Measurements from ENCODE around the gene CGNL1.

The CGNL1 gene

DNA sequence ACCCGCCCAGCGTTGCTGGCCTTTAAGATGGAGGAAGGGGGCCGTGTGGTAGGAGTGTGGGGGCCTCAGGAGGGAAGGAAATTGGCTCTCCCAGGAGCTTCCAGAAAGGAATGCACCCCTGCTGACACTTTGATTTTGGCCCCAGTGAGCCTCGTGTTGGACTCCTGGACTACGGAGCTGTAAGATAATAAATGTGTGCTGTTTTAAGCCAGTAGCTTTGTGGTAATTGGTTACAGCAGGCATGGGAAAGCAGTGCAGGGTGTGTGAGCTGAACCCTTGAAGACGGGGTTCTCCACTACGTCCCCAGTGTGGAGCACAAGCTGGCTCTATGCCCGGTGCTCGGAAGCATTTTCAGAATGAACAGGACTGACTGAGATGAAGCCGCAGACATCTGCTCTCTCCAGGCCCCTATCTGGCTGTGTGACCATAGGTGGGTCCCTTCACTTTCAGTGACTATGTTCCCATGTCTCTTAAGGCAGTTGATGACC lies 22.9 kb upstream of the CGNL1 start:
- no peaks in the 10 kb centered on the region for H3K9me3 ChIP-seq (replicated peaks; ENCODE audit: insufficient read depth, low read length)
- no peak overlapping the region for H3K4me3 ChIP-seq (ENCODE audit: low read length)
- H3K36me3 ChIP-seq (replicated peaks; ENCODE audit: insufficient read depth, low read length): no peaks in the 10 kb centered on the region
- no peak for TF ChIP-seq EZH2 (optimal IDR thresholded peaks at IDR 0.05; ENCODE audit: low read depth, low read length)
- TF ChIP-seq, protein P1, sequence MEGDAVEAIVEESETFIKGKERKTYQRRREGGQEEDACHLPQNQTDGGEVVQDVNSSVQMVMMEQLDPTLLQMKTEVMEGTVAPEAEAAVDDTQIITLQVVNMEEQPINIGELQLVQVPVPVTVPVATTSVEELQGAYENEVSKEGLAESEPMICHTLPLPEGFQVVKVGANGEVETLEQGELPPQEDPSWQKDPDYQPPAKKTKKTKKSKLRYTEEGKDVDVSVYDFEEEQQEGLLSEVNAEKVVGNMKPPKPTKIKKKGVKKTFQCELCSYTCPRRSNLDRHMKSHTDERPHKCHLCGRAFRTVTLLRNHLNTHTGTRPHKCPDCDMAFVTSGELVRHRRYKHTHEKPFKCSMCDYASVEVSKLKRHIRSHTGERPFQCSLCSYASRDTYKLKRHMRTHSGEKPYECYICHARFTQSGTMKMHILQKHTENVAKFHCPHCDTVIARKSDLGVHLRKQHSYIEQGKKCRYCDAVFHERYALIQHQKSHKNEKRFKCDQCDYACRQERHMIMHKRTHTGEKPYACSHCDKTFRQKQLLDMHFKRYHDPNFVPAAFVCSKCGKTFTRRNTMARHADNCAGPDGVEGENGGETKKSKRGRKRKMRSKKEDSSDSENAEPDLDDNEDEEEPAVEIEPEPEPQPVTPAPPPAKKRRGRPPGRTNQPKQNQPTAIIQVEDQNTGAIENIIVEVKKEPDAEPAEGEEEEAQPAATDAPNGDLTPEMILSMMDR (IDR thresholded peaks at IDR 0.05; ENCODE audit: low read length): no peak
- TF ChIP-seq EZH2phosphoT487 (IDR thresholded peaks at IDR 0.05; ENCODE audit: low read length): no peak
- no peak overlapping the region for H3K27ac ChIP-seq (ENCODE audit: low read length)
- H3K9me2 ChIP-seq (replicated peaks; ENCODE audit: insufficient read depth, low read length): no peaks in the 10 kb centered on the region
- H3K4me1 ChIP-seq (ENCODE audit: low read length): no peaks in the 10 kb centered on the region
- H3K4me2 ChIP-seq (ENCODE audit: low read depth, low read length): no peak overlapping the region
- H3K79me2 ChIP-seq (ENCODE audit: low read length): no peaks in the 10 kb centered on the region
- no peak for DNase-seq
- no peaks in the 10 kb centered on the region for H3K27me3 ChIP-seq (replicated peaks; ENCODE audit: insufficient read depth, low read length)
- H3F3A ChIP-seq (ENCODE audit: insufficient read depth, low read length): no peaks in the 10 kb centered on the region
- H4K20me1 ChIP-seq (ENCODE audit: insufficient read depth, low read length): no peaks in the 10 kb centered on the region
- H2AFZ ChIP-seq (ENCODE audit: low read length): no peak overlapping the region
- H3K9ac ChIP-seq (ENCODE audit: low read length): no peak overlapping the region

DNA sequence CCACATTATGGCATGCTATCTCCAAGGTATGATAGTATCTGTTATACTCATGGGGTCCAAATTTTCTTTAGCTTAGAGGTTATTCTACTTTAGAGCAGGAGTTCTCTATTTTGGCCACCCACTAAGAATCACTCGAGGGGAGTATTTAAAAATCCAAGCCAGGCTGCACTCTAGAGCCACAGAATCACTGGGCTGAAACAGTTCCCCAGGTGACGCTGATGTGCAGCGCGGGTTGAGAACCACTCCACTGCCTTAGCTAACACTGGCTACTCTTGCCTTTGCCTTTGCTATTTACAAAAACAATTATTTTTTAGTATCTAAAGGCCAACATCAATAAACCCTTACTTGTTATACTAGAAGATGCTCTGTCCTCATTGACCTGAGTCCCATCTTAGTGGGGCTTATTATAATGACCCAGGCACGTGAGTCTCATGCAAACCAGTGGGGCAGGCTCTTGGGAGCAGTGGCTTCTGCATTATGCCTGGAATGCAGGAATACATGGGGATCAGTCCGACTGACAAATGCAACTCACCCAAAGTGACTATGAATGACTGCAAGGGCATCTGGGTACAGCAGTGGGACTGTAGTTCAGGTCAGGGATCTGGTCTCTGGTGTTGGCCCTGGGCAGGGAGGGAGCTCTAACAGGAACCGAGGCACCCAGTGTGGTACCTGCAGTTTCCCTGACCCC lies 21.7 kb upstream of the CGNL1 start:
- Histone ChIP-seq H3K36me3 (replicated peaks; ENCODE audit: insufficient read depth, low read length) (no peaks in the 10 kb centered on the region), H3K9me2 (replicated peaks; ENCODE audit: insufficient read depth, low read length) (no peaks in the 10 kb centered on the region), H3K27me3 (replicated peaks; ENCODE audit: insufficient read depth, low read length) (no peaks in the 10 kb centered on the region), H2AFZ (ENCODE audit: low read length) (no peak overlapping the region), H3K4me2 (ENCODE audit: low read depth, low read length) (no peak overlapping the region), H3K4me1 (ENCODE audit: low read length) (no peaks in the 10 kb centered on the region), H3K9me3 (replicated peaks; ENCODE audit: insufficient read depth, low read length) (no peaks in the 10 kb centered on the region), H3K27ac (ENCODE audit: low read length) (no peak overlapping the region), H3K79me2 (ENCODE audit: low read length) (no peaks in the 10 kb centered on the region), H4K20me1 (ENCODE audit: insufficient read depth, low read length) (no peaks in the 10 kb centered on the region), H3K9ac (ENCODE audit: low read length) (no peak overlapping the region), H3K4me3 (ENCODE audit: low read length) (no peak overlapping the region), H3F3A (ENCODE audit: insufficient read depth, low read length) (no peaks in the 10 kb centered on the region)
- TF ChIP-seq, protein P1 (IDR thresholded peaks at IDR 0.05; ENCODE audit: low read length): no peak
- TF ChIP-seq EZH2 (optimal IDR thresholded peaks at IDR 0.05; ENCODE audit: low read depth, low read length) (no peak), EZH2phosphoT487 (IDR thresholded peaks at IDR 0.05; ENCODE audit: low read length) (no peak)
- DNase-seq: no peak

DNA sequence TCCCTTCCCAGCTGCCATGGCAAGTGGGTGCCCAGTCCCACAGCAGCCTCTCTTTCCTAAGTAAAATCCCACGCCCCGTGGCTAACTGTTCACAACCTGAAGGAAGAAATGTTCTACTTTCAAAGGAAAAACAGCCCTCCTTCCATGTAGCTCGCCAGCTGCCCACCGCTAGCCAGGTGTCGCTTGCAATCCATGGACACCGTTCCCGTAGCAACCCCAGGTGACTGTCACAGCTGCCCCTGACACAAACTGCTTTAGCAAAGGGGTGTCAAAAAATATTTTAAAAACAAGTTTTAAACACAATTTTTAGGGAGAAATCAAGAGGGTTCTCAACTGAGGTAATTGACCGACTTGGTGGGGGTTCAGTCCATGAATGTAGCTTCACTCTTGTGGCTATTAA lies 21.0 kb upstream of the CGNL1 start:
- TF ChIP-seq, protein P1 (IDR thresholded peaks at IDR 0.05; ENCODE audit: low read length): no peak
- no peak for TF ChIP-seq EZH2 (optimal IDR thresholded peaks at IDR 0.05; ENCODE audit: low read depth, low read length)
- no peak for TF ChIP-seq EZH2phosphoT487 (IDR thresholded peaks at IDR 0.05; ENCODE audit: low read length)
- Histone ChIP-seq H4K20me1 (ENCODE audit: insufficient read depth, low read length) (no peaks in the 10 kb centered on the region), H3K9me2 (replicated peaks; ENCODE audit: insufficient read depth, low read length) (no peaks in the 10 kb centered on the region), H3K36me3 (replicated peaks; ENCODE audit: insufficient read depth, low read length) (no peaks in the 10 kb centered on the region), H3K4me3 (ENCODE audit: low read length) (no peak overlapping the region), H3F3A (ENCODE audit: insufficient read depth, low read length) (no peaks in the 10 kb centered on the region), H3K27ac (ENCODE audit: low read length) (no peak overlapping the region), H2AFZ (ENCODE audit: low read length) (no peak overlapping the region), H3K4me2 (ENCODE audit: low read depth, low read length) (no peak overlapping the region), H3K4me1 (ENCODE audit: low read length) (no peaks in the 10 kb centered on the region), H3K27me3 (replicated peaks; ENCODE audit: insufficient read depth, low read length) (no peaks in the 10 kb centered on the region), H3K79me2 (ENCODE audit: low read length) (no peaks in the 10 kb centered on the region), H3K9ac (ENCODE audit: low read length) (no peak overlapping the region), H3K9me3 (replicated peaks; ENCODE audit: insufficient read depth, low read length) (no peaks in the 10 kb centered on the region)
- no peak for DNase-seq
